Uterus (tissue), 4 donors: ENCODE results near the gene IMMP1L. TPM values are rescaled to one million over a fixed set of nuclear protein-coding genes. Genes with fewer than 3 reads are reported as not detected.

Source experiments
- DNase-seq, 2 donors: peaks; one replicate each; pipeline ENCODE4 v3.0.0-alpha.2; 2019 to 2020
- H3K27ac ChIP-seq, 2 donors: fragments of 200-600 bp; sonication (generic); 1 replicate in 1 of 2; 2 replicates in 1 of 2; pipeline ENCODE4 v1.5.1; 2016 to 2018
- H3K27me3 ChIP-seq, 2 donors: fragments of 200-600 bp; sonication (generic); one replicate each; pipeline ENCODE4 v1.5.1; 2018 to 2019; ENCODE audit warnings: control low read depth in 1 of 2
- H3K36me3 ChIP-seq, 2 donors: fragments of 200-600 bp; sonication (generic); one replicate each; pipeline ENCODE4 v1.5.1; 2019; ENCODE audit warnings: control low read depth in 1 of 2
- H3K4me1 ChIP-seq, 2 donors: fragments of 200-600 bp; sonication (generic); one replicate each; pipeline ENCODE4 v1.5.1; 2018 to 2019; ENCODE audit warnings: control low read depth in 1 of 2
- H3K4me3 ChIP-seq, 2 donors: fragments of 200-600 bp; sonication (generic); 1 replicate in 1 of 2; 2 replicates in 1 of 2; pipeline ENCODE4 v1.5.1; 2018 to 2019; ENCODE audit warnings: mild to moderate bottlenecking in 1 of 2
- H3K9me3 ChIP-seq, 2 donors: fragments of 200-600 bp; sonication (generic); one replicate each; pipeline ENCODE4 v1.5.1; 2019; ENCODE audit warnings: control low read depth in 1 of 2
- POLR2A ChIP-seq, 2 donors: fragments of 450-650 bp; IDR thresholded peaks; one replicate each; pipeline ENCODE4 v1.6.1; 2016; ENCODE audit warnings: antibody characterized with exemption in 2 of 2, mild to moderate bottlenecking in 1 of 2, moderate library complexity in 1 of 2
- intact Hi-C: fragments of 100-400 bp; cut with DNase I; formaldehyde crosslinking; loops from one replicate; pipeline ENCODE4 v1.15.1; 2023; ENCODE audit warnings: low total_unique reads
- total RNA-seq, 4 donors: library from RNA; depleted of rRNA in 3 of 4; stranded (reverse); fragments of >200 nt in 3 of 4; gene quantifications; one replicate each; pipeline versions ENCODE4 v1.1.0 to v1.2.4, GENCODE V29; 2014 to 2023
- TF ChIP-seq, protein P1 (sequence below), 4 experiments: fragments of 200-600 bp in 2 of 4; fragments of 450-650 bp in 2 of 4; sonication (generic) in 2 of 4; IDR thresholded peaks; one replicate each; pipeline ENCODE4 v1.5.1; 2016 to 2019; ENCODE audit warnings: antibody characterized with exemption in 4 of 4, mild to moderate bottlenecking in 2 of 4, moderate library complexity in 1 of 4
- donor health status: DM: yes; HTN: yes; CAD: no.

IMMP1L gene
- total RNA-seq, 4 donors from 2014 or later, result 2.6 to 32.2 (median 19.8) TPM

DNA sequence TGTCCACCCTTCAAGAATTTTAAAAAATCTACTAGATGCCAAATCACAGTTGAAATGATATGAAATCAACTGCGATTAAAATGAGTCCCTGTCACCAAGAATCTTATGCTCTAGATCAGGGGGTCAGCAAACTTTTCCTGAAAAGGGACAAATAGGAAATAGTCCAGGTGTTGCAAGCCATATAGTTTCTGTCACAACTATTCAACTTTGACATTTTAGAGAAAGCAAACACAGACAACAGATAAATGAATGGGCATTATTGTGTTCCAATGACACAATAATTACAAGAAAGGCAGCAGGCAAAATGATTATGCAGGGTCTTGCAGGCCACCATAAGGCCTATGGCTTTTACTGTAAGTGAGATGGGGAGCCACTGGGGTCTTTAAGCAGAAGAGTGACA lies 58.6 kb downstream of the IMMP1L start:
- Histone ChIP-seq H3K27me3 (no peaks in the 10 kb centered on the region), H3K4me3 (no peak overlapping the region), H3K27ac (no peak overlapping the region), H3K9me3 (no peaks in the 10 kb centered on the region), H3K36me3 (no peaks in the 10 kb centered on the region), H3K4me1 (no peaks in the 10 kb centered on the region)
- TF ChIP-seq, protein P1, sequence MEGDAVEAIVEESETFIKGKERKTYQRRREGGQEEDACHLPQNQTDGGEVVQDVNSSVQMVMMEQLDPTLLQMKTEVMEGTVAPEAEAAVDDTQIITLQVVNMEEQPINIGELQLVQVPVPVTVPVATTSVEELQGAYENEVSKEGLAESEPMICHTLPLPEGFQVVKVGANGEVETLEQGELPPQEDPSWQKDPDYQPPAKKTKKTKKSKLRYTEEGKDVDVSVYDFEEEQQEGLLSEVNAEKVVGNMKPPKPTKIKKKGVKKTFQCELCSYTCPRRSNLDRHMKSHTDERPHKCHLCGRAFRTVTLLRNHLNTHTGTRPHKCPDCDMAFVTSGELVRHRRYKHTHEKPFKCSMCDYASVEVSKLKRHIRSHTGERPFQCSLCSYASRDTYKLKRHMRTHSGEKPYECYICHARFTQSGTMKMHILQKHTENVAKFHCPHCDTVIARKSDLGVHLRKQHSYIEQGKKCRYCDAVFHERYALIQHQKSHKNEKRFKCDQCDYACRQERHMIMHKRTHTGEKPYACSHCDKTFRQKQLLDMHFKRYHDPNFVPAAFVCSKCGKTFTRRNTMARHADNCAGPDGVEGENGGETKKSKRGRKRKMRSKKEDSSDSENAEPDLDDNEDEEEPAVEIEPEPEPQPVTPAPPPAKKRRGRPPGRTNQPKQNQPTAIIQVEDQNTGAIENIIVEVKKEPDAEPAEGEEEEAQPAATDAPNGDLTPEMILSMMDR (IDR thresholded peaks at IDR 0.05), result no peak
- no peak for TF ChIP-seq POLR2A (IDR thresholded peaks at IDR 0.05)
- intact Hi-C loops, result no loop called here
- no peak for DNase-seq

DNA sequence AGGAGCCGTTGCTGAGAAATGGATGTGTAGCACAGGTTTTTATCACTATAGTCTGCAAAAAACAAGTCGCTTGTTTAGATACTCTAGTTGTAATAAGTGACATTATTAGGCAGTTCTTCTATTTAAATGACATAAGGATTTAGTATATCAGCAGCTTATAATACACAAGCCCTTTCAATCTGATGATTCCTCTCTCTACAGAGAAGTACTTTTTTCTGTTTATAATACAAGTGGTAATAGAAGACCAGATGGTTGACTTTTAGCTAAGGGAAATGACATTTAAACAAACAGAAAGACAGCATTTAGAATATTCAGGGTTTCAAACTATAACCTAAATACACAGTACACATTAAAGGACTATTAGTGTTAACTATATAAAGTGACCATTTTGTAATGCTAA lies 60.4 kb downstream of the IMMP1L start:
- Histone ChIP-seq H3K9me3 (no peaks in the 10 kb centered on the region), H3K36me3 (no peaks in the 10 kb centered on the region), H3K4me1 (no peaks in the 10 kb centered on the region), H3K4me3 (no peak overlapping the region), H3K27ac (no peak overlapping the region), H3K27me3 (no peaks in the 10 kb centered on the region)
- intact Hi-C loops, result no loop called here
- TF ChIP-seq, protein P1 (IDR thresholded peaks at IDR 0.05), result no peak
- TF ChIP-seq POLR2A (IDR thresholded peaks at IDR 0.05), result no peak
- no peak for DNase-seq

DNA sequence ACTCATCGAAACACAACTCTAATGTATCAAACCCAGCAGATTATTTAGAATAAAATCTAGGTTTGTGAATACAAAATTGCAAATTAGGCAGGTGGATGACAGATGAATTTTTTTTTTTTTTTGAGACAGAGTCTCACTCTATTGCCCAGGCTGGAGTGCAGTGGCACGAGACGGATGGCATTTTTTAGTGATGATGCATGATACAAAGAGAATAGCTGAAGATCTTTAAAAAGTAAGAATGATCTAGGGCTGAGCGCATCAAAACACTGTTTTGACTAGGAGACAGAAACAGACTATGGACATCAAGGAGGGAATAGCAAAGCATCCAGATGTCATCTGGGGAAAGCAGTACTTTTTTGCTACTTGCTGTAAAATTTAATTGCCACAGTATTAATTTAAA lies 63.8 kb downstream of the IMMP1L start:
- no peaks in the 10 kb centered on the region for H3K4me1 ChIP-seq
- intact Hi-C loops, result no loop called here
- DNase-seq, result no peak
- TF ChIP-seq, protein P1 (IDR thresholded peaks at IDR 0.05), result no peak
- no peak for TF ChIP-seq POLR2A (IDR thresholded peaks at IDR 0.05)
- H3K36me3 ChIP-seq, result no peaks in the 10 kb centered on the region
- H3K27me3 ChIP-seq, result no peaks in the 10 kb centered on the region
- H3K9me3 ChIP-seq, result no peaks in the 10 kb centered on the region
- H3K27ac ChIP-seq, result no peak overlapping the region
- no peak overlapping the region for H3K4me3 ChIP-seq

DNA sequence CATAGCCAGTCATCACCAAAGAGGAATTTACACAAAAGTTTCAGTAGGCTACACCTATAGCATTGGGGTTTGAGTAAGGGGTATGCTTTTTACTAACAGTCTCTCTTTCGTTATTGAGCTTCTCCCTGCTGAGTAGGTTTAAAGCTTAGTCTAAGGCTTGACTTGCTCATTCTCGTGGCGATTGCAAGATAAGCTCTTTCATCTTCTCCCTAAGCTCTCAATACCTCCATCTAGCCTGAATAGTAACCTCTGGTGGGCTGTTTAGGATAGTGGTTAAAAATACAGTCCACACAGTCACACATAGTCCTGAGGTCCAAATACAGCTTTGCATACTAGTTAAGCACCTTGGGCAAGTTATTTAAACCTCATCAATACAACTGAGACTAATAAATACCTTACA lies 65.6 kb downstream of the IMMP1L start:
- H3K36me3 ChIP-seq, result no peaks in the 10 kb centered on the region
- intact Hi-C loops, result no loop called here
- no peak for DNase-seq
- H3K27ac ChIP-seq, result no peak overlapping the region
- no peak for TF ChIP-seq POLR2A (IDR thresholded peaks at IDR 0.05)
- TF ChIP-seq, protein P1 (IDR thresholded peaks at IDR 0.05), result no peak
- no peaks in the 10 kb centered on the region for H3K27me3 ChIP-seq
- H3K4me3 ChIP-seq, result no peak overlapping the region
- H3K4me1 ChIP-seq, result no peaks in the 10 kb centered on the region
- no peaks in the 10 kb centered on the region for H3K9me3 ChIP-seq

DNA sequence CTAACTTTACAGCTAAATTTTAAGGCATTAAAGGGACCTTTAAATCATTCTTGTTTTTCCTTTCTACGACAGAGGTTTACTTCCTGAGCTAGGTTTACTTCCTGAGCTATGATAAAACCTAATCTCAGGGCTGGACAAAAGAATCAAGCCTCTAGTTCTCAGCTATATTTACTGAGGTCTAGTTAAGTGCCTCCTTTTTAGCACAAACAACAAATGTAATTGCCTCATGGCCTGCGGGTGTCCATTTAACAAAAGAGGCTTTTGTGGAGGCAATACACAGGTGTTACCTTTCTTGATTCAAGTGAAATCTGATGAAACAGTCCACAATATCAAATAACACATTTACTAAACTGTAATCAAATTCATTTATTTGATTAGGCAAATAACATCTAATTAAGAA lies 67.3 kb downstream of the IMMP1L start:
- H3K9me3 ChIP-seq, result no peaks in the 10 kb centered on the region
- TF ChIP-seq POLR2A (IDR thresholded peaks at IDR 0.05), result no peak
- TF ChIP-seq, protein P1 (IDR thresholded peaks at IDR 0.05), result no peak
- no peak overlapping the region for H3K4me3 ChIP-seq
- intact Hi-C loops, result no loop called here
- DNase-seq, result no peak
- H3K4me1 ChIP-seq, result no peaks in the 10 kb centered on the region
- no peaks in the 10 kb centered on the region for H3K36me3 ChIP-seq
- no peaks in the 10 kb centered on the region for H3K27me3 ChIP-seq
- H3K27ac ChIP-seq, result no peak overlapping the region
